IMR-90 (cell line): ENCODE results near the gene SEC61B. TPM values are rescaled to one million over a fixed set of nuclear protein-coding genes. Genes with fewer than 3 reads are reported as not detected.

ENCODE experiments used
- ATAC-seq: fragments of 200-7000 bp; cut with Tn5 transposase; 2 replicates; pipeline ENCODE4 v1.9.1; 2020; ENCODE audit warnings: low read depth, mild to moderate bottlenecking, moderate library complexity
- BruUV-seq: library from RNA; stranded (reverse); fragments of 400-500 nt; replicated peaks from 2 replicates; lab custom pipeline; 2021; lab: Mats Ljungman, UMichigan
- CTCF ChIA-PET: fragments of 300-600 bp; formaldehyde crosslinking; extraction: SDS; loops from one replicate; lab custom pipeline; 2021; ENCODE audit warnings: antibody characterized with exemption; lab: Yijun Ruan, JAX
- POLR2A ChIA-PET: fragments of 300-600 bp; sonication (Branson Sonifier 250); formaldehyde crosslinking; loops from one replicate; lab custom pipeline; 2022; ENCODE audit warnings: antibody characterized with exemption; ENCODE audit not compliant: unreplicated experiment; lab: Charles Lee
- DNase-seq: peaks from one replicate; pipeline ENCODE4 v3.0.0; 2013
- H2AFZ ChIP-seq: replicated peaks from 2 replicates; pipeline ENCODE3; 2013; ENCODE audit warnings: low read length, mild to moderate bottlenecking; ENCODE audit not compliant: poor library complexity
- H2AK5ac ChIP-seq: 2 replicates; pipeline ENCODE4 v1.6.1; 2013; ENCODE audit warnings: low read depth, low read length, inconsistent platforms
- H2AK9ac ChIP-seq: replicated peaks from 2 replicates; pipeline ENCODE3; 2013; ENCODE audit warnings: mild to moderate bottlenecking, low read depth, low read length, moderate library complexity; ENCODE audit not compliant: poor library complexity
- H2BK120ac ChIP-seq: 2 replicates; pipeline ENCODE4 v1.6.1; 2013; ENCODE audit warnings: low read depth, low read length, inconsistent platforms
- H2BK15ac ChIP-seq: 3 replicates; pipeline ENCODE4 v1.6.1; 2013; ENCODE audit warnings: low read depth, low read length, inconsistent platforms
- H2BK20ac ChIP-seq: 2 replicates; pipeline ENCODE4 v1.6.1; 2013; ENCODE audit warnings: low read depth, mild to moderate bottlenecking, inconsistent platforms, low read length, moderate library complexity
- H2BK5ac ChIP-seq: 2 replicates; pipeline ENCODE4 v1.6.1; 2013; ENCODE audit warnings: mild to moderate bottlenecking, low read depth, low read length, inconsistent platforms; ENCODE audit not compliant: poor library complexity, severe bottlenecking
- H3K14ac ChIP-seq: replicated peaks from 2 replicates; pipeline ENCODE4 v1.6.1; 2013; ENCODE audit warnings: low read depth, low read length, inconsistent platforms
- H3K18ac ChIP-seq: 2 replicates; pipeline ENCODE4 v1.6.1; 2013; ENCODE audit warnings: low read depth, low read length, control low read depth
- H3K23ac ChIP-seq: 2 replicates; pipeline ENCODE4 v1.6.1; 2013; ENCODE audit warnings: low read depth, low read length, inconsistent platforms
- H3K27ac ChIP-seq: 2 replicates; pipeline ENCODE4 v1.5.1; 2013; ENCODE audit warnings: mild to moderate bottlenecking, control low read depth, low read length; ENCODE audit not compliant: insufficient read depth
- H3K27me3 ChIP-seq: 2 replicates; pipeline ENCODE4 v1.6.1; 2013; ENCODE audit warnings: low read length; ENCODE audit not compliant: control insufficient read depth, insufficient read depth
- H3K36me3 ChIP-seq: 2 replicates; pipeline ENCODE4 v1.6.1; 2013; ENCODE audit warnings: low read length, mixed read lengths; ENCODE audit not compliant: control insufficient read depth, insufficient read depth
- H3K4ac ChIP-seq: 2 replicates; pipeline ENCODE4 v1.6.1; 2013; ENCODE audit warnings: low read depth, low read length, inconsistent platforms
- H3K4me1 ChIP-seq: 2 replicates; pipeline ENCODE4 v1.6.1; 2013; ENCODE audit warnings: low read length, mixed read lengths; ENCODE audit not compliant: control insufficient read depth, insufficient read depth
- H3K4me2 ChIP-seq: 2 replicates; pipeline ENCODE4 v1.6.1; 2013; ENCODE audit warnings: low read depth, mild to moderate bottlenecking, control low read depth, low read length, moderate library complexity
- H3K4me3 ChIP-seq: 2 replicates; pipeline ENCODE4 v1.5.1; 2013; ENCODE audit warnings: low read depth, mild to moderate bottlenecking, control low read depth, low read length, moderate library complexity; ENCODE audit not compliant: insufficient read depth
- H3K56ac ChIP-seq: 2 replicates; pipeline ENCODE4 v1.6.1; 2013; ENCODE audit warnings: low read length, inconsistent platforms; ENCODE audit not compliant: insufficient read depth; ENCODE audit errors: extremely low read depth
- H3K79me1 ChIP-seq, 2 experiments: 2 replicates each; pipeline ENCODE4 v1.6.1; 2013; ENCODE audit warnings: low read length in 2 of 2, inconsistent platforms in 1 of 2, low read depth in 1 of 2
- H3K9ac ChIP-seq: 2 replicates; pipeline ENCODE4 v1.6.1; 2013; ENCODE audit warnings: low read depth, low read length, control low read depth
- H3K9me1 ChIP-seq: 2 replicates; pipeline ENCODE4 v1.6.1; 2013; ENCODE audit warnings: low read length, inconsistent platforms; ENCODE audit not compliant: insufficient read depth
- H3K9me3 ChIP-seq: 2 replicates; pipeline ENCODE4 v1.6.1; 2013; ENCODE audit warnings: low read length; ENCODE audit not compliant: control insufficient read depth, insufficient read depth
- H4K20me1 ChIP-seq: 2 replicates; pipeline ENCODE4 v1.6.1; 2013; ENCODE audit warnings: low read length, inconsistent platforms; ENCODE audit not compliant: insufficient read depth
- H4K5ac ChIP-seq: 2 replicates; pipeline ENCODE4 v1.6.1; 2013; ENCODE audit warnings: mild to moderate bottlenecking, low read depth, low read length, control low read depth
- H4K8ac ChIP-seq, 2 experiments: 2 replicates each; pipeline ENCODE4 v1.6.1; 2013; ENCODE audit warnings: low read depth in 2 of 2, low read length in 2 of 2, control low read depth in 1 of 2, inconsistent platforms in 1 of 2
- H4K91ac ChIP-seq: 2 replicates; pipeline ENCODE4 v1.6.1; 2013; ENCODE audit warnings: low read depth, low read length, inconsistent platforms; ENCODE audit not compliant: insufficient read depth
- BHLHE40 ChIP-seq: fragments of 150-350 bp; IDR thresholded peaks from 2 replicates; pipeline ENCODE4 v1.6.1; 2016; ENCODE audit warnings: mild to moderate bottlenecking, low read depth, low read length
- CEBPB ChIP-seq: IDR thresholded peaks from 2 replicates; pipeline ENCODE4 v1.6.1; 2012; ENCODE audit warnings: low read depth, low read length, improper control_type of control experiment
- CHD1 ChIP-seq: IDR thresholded peaks from 2 replicates; pipeline ENCODE4 v1.6.1; 2012; ENCODE audit warnings: low read depth, low read length, improper control_type of control experiment
- CTCF ChIP-seq: conservative IDR thresholded peaks from 2 replicates; pipeline ENCODE4 v1.5.1; 2012; ENCODE audit warnings: mild to moderate bottlenecking, low read depth, low read length, improper control_type of control experiment
- ELK1 ChIP-seq: fragments of 150-350 bp; IDR thresholded peaks from 2 replicates; pipeline ENCODE4 v1.6.1; 2016; ENCODE audit warnings: low read depth, mild to moderate bottlenecking, low read length, moderate library complexity, borderline replicate concordance
- FOS ChIP-seq: fragments of 150-350 bp; IDR thresholded peaks from 2 replicates; pipeline ENCODE4 v1.6.1; 2016; ENCODE audit warnings: low read depth, low read length
- MAFK ChIP-seq: IDR thresholded peaks from 2 replicates; pipeline ENCODE4 v1.6.1; 2012; ENCODE audit warnings: low read depth, low read length, improper control_type of control experiment
- MAZ ChIP-seq: IDR thresholded peaks from 2 replicates; pipeline ENCODE4 v1.6.1; 2012; ENCODE audit warnings: low read depth, mild to moderate bottlenecking, low read length, improper control_type of control experiment, moderate library complexity, borderline replicate concordance
- MXI1 ChIP-seq: IDR thresholded peaks from 2 replicates; pipeline ENCODE4 v1.6.1; 2012; ENCODE audit warnings: low read depth, mild to moderate bottlenecking, low read length, moderate library complexity, borderline replicate concordance
- NFE2L2 ChIP-seq: fragments of 150-350 bp; IDR thresholded peaks from 2 replicates; pipeline ENCODE4 v1.6.1; 2016; ENCODE audit warnings: low read depth, mild to moderate bottlenecking, low read length
- POLR2A ChIP-seq: IDR thresholded peaks from 2 replicates; pipeline ENCODE4 v1.6.1; 2012; ENCODE audit warnings: mild to moderate bottlenecking, low read depth, low read length
- RAD21 ChIP-seq: IDR thresholded peaks from 2 replicates; pipeline ENCODE4 v1.6.1; 2012; ENCODE audit warnings: low read length, improper control_type of control experiment
- RCOR1 ChIP-seq: IDR thresholded peaks from 2 replicates; pipeline ENCODE4 v1.6.1; 2012; ENCODE audit warnings: mild to moderate bottlenecking, low read length, improper control_type of control experiment; ENCODE audit not compliant: insufficient replicate concordance
- RFX5 ChIP-seq: IDR thresholded peaks from 2 replicates; pipeline ENCODE4 v1.8.0; 2012; ENCODE audit warnings: low read depth, mild to moderate bottlenecking, low read length, moderate library complexity
- SMC3 ChIP-seq: fragments of 150-350 bp; IDR thresholded peaks from 2 replicates; pipeline ENCODE4 v1.6.1; 2016; ENCODE audit warnings: low read depth, mild to moderate bottlenecking, antibody characterized with exemption, low read length, moderate library complexity
- WGBS, 2 experiments: methylation state at CpG; one replicate each; pipeline versions ENCODE4 v1.1.5 to v1.1.7; 2013; ENCODE audit warnings: missing lambda C conversion rate in 2 of 2; ENCODE audit not compliant: insufficient read length in 1 of 2; ENCODE audit errors: extremely low coverage in 2 of 2; 5-methylcytosine and 5-hydroxymethylcytosine counted together
- dilution Hi-C: fragments of 300-500 bp; cut with HindIII; formaldehyde crosslinking; loops from one replicate; pipeline ENCODE4 v1.14.3; 2018; ENCODE audit warnings: low sequenced_read_pairs; ENCODE audit not compliant: unreplicated experiment
- in situ Hi-C: fragments of 300-500 bp; cut with MboI; formaldehyde crosslinking; loops from 3 replicates; pipeline ENCODE4 v1.14.3; 2019; ENCODE audit warnings: low sequenced_read_pairs, inconsistent platforms, mixed read lengths
- intact Hi-C: fragments of 100-400 bp; cut with micrococcal nuclease; formaldehyde crosslinking; loops from 2 replicates; pipeline ENCODE4 v1.10.0; 2022
- polyA plus RNA-seq, 3 experiments: library from polyadenylated mRNA; depleted of rRNA; stranded (reverse); fragments of >200 nt; gene quantifications; 2 replicates each; pipeline ENCODE4 v1.2.3, GENCODE V29; 2012; ENCODE audit warnings: low replicate concordance in 1 of 3
- total RNA-seq: library from RNA; depleted of rRNA; stranded (reverse); fragments of >200 nt; gene quantifications from 2 replicates; pipeline ENCODE4 v1.2.3, GENCODE V29; 2012
- TF ChIP-seq, protein P1 (sequence below): fragments of 150-350 bp; IDR thresholded peaks from 2 replicates; pipeline ENCODE4 v1.6.1; 2017; ENCODE audit warnings: mild to moderate bottlenecking, antibody characterized with exemption, low read length, low read depth

Gene SEC61B
- total and polyA plus RNA-seq, 2 of the 4 experiments (the other 2 are of a cell fraction), result 180 to 281 TPM

DNA sequence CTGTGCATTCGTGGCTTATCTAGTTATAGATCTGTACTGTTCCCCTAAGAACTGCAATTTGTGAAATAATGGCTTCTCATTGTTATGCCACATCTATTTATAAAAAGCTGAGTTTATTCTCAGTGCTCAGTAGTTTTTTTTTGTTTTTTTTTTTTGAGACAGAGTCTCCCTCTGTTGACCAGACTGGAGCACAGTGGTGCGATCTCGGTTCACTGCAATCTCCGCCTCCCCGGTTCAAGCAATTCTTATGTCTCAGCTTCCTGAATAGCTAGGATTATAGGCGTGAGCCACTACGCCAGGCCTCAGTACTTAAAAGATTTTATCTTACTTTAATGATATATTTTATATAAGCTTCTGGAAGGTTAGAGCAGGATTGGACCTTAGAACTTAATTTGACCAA is 19.0 kb downstream of the SEC61B start:
- Histone ChIP-seq H4K8ac (no peak overlapping the region), H3K4me2 (no peak overlapping the region), H3K56ac (no peak overlapping the region), H3K4me1 (no peaks in the 10 kb centered on the region), H3K18ac (no peak overlapping the region), H2AK5ac (no peak overlapping the region), H3K9me3 (no peaks in the 10 kb centered on the region), H3K4me3 (no peak overlapping the region), H3K14ac (no peak overlapping the region), H3K79me1 (no peaks in the 10 kb centered on the region), H3K27me3 (no peaks in the 10 kb centered on the region), H3K36me3 (no peaks in the 10 kb centered on the region), H4K20me1 (no peaks in the 10 kb centered on the region), H3K27ac (no peak overlapping the region), H2BK120ac (no peak overlapping the region), H4K91ac (no peak overlapping the region), H3K23ac (no peak overlapping the region), H2BK20ac (no peak overlapping the region), H2BK5ac (no peak overlapping the region), H4K5ac (no peak overlapping the region), H3K9ac (no peak overlapping the region), H2AK9ac (no peak overlapping the region), H2BK15ac (no peak overlapping the region), H3K9me1 (no peaks in the 10 kb centered on the region; the same call in none of the 2 replicates), H2AFZ (no peak overlapping the region), H3K4ac (no peak overlapping the region)
- ATAC-seq (no peak), DNase-seq (no peak)
- ChIA-PET CTCF (interaction anchor here (0.5 to 1.1 kb wide), 3 partner anchors 56 to 601 kb away, joined by 3 read pairs; partner anchors contain the start of gene NR4A3), POLR2A (no interaction called here)
- no TSS peak for BruUV-seq
- in situ Hi-C loops (no loop called here), intact Hi-C loops (no loop called here), dilution Hi-C loops (no loop called here)
- TF ChIP-seq CEBPB (no peak), BHLHE40 (no peak), MAFK (no peak), RFX5 (no peak), RAD21 (no peak), SMC3 (no peak), MAZ (no peak), POLR2A (no peak), FOS (no peak), MXI1 (no peak), NFE2L2 (no peak), RCOR1 (no peak), ELK1 (no peak), CHD1 (no peak), CTCF (no peak)
- TF ChIP-seq, protein P1, sequence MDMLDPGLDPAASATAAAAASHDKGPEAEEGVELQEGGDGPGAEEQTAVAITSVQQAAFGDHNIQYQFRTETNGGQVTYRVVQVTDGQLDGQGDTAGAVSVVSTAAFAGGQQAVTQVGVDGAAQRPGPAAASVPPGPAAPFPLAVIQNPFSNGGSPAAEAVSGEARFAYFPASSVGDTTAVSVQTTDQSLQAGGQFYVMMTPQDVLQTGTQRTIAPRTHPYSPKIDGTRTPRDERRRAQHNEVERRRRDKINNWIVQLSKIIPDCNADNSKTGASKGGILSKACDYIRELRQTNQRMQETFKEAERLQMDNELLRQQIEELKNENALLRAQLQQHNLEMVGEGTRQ, result no peak
- WGBS, 2 experiments, result no CpG with 5 or more reads among the region's 7 CpGs
